ENCODE results near the gene SH3BP5. TPM values are rescaled to one million over a fixed set of nuclear protein-coding genes. Genes with fewer than 3 reads are reported as not detected.

The SH3BP5 gene
- total RNA-seq, 2 experiments from 2014 or later: 2.0 to 2.4 TPM

GRCh38 chr3:15269091-15269989 is 63.0 kb downstream of the SH3BP5 start:
- ChIA-PET POLR2A (interaction anchor here (0.6 to 2.6 kb wide), 11 partner anchors 11 to 289 kb away, joined by 3 to 8 read pairs (median 4); partner anchors contain the start of gene SH3BP5), CTCF (interaction anchor here (0.6 to 9.1 kb wide), 29 partner anchors 12 to 288 kb away, joined by 3 to 128 read pairs (median 8); partner anchors contain the start of genes CAPN7 and SH3BP5)
- intact Hi-C loops (cut with micrococcal nuclease): loop anchor here (2.0 to 5.0 kb wide), 4 partner anchors 43 to 135 kb away; partner anchors contain the start of gene SH3BP5
- no peaks in the 10 kb centered on the region for H3K36me3 Mint-ChIP-seq (ENCODE audit: low read depth)
- no peaks in the 10 kb centered on the region for H3K9me3 Mint-ChIP-seq
- H3K27me3 Mint-ChIP-seq: peaks cover 7% of the 10 kb centered on the region
- H3K27ac Mint-ChIP-seq: peak overlapping the region; percentile 47
- DNase-seq (peak; percentile 93), ATAC-seq (peak; percentile 88)
- peaks cover 50% of the 10 kb centered on the region for H3K4me1 Mint-ChIP-seq (ENCODE audit: low read depth)
- no peak for TF ChIP-seq CTCF (IDR thresholded peaks at IDR 0.05)
- no peak overlapping the region for H3K4me3 Mint-ChIP-seq

- Mint-ChIP-seq H3K27me3 (peaks cover 7% of the 10 kb centered on the region), H3K4me3 (no peak overlapping the region), H3K27ac (no peak overlapping the region), H3K9me3 (no peaks in the 10 kb centered on the region), H3K36me3 (ENCODE audit: low read depth) (no peaks in the 10 kb centered on the region), H3K4me1 (ENCODE audit: low read depth) (peaks cover 44% of the 10 kb centered on the region)
- peak; percentile 63 for ATAC-seq
- intact Hi-C loops (cut with micrococcal nuclease): loop anchor here (1.0 to 5.0 kb wide), 5 partner anchors 44 to 137 kb away; partner anchors contain the start of gene SH3BP5
- POLR2A ChIA-PET: interaction anchor here (1.0 to 2.6 kb wide), 10 partner anchors 24 to 290 kb away, joined by 3 to 8 read pairs (median 4); partner anchors contain the start of gene SH3BP5
- peak; percentile 83 for TF ChIP-seq CTCF (IDR thresholded peaks at IDR 0.05)
- peak; percentile 93 for DNase-seq
- CTCF ChIA-PET: interaction anchor here (0.6 to 9.1 kb wide), 61 partner anchors 10 to 295 kb away, joined by 3 to 128 read pairs (median 6); partner anchors contain the start of genes CAPN7, METTL6 and SH3BP5
These were observed 64.3 kb downstream of the SH3BP5 start for GRCh38 chr3:15268033-15268631.

- Mint-ChIP-seq H3K27me3 (peaks cover 6% of the 10 kb centered on the region), H3K4me3 (no peak overlapping the region), H3K36me3 (ENCODE audit: low read depth) (no peaks in the 10 kb centered on the region), H3K27ac (no peak overlapping the region), H3K4me1 (ENCODE audit: low read depth) (peaks cover 41% of the 10 kb centered on the region), H3K9me3 (no peaks in the 10 kb centered on the region)
- POLR2A ChIA-PET: interaction anchor here (1.1 to 1.6 kb wide), 6 partner anchors 25 to 280 kb away, joined by 3 to 4 read pairs (median 4); no protein-coding TSS in a partner anchor
- CTCF ChIA-PET: interaction anchor here (0.8 to 9.1 kb wide), 56 partner anchors 10 to 292 kb away, joined by 3 to 128 read pairs (median 8); partner anchors contain the start of genes CAPN7, METTL6 and SH3BP5
- DNase-seq (no peak), ATAC-seq (no peak)
- intact Hi-C loops (cut with micrococcal nuclease): loop anchor here (5.0 kb wide), 3 partner anchors 45 to 65 kb away; partner anchors contain the start of gene SH3BP5
- no peak for TF ChIP-seq CTCF (IDR thresholded peaks at IDR 0.05)
These were observed 64.9 kb downstream of the SH3BP5 start for GRCh38 chr3:15267502-15267901.

- CTCF ChIA-PET: interaction anchor here (0.9 to 9.1 kb wide), 27 partner anchors 9 to 289 kb away, joined by 3 to 128 read pairs (median 13); partner anchors contain the start of genes CAPN7 and SH3BP5
- Mint-ChIP-seq H3K27ac (no peak overlapping the region), H3K9me3 (no peaks in the 10 kb centered on the region), H3K4me1 (ENCODE audit: low read depth) (peaks cover 33% of the 10 kb centered on the region), H3K36me3 (ENCODE audit: low read depth) (no peaks in the 10 kb centered on the region), H3K27me3 (peaks cover 1% of the 10 kb centered on the region), H3K4me3 (no peak overlapping the region)
- no peak for ATAC-seq
- TF ChIP-seq CTCF (IDR thresholded peaks at IDR 0.05): no peak
- POLR2A ChIA-PET: interaction anchor here (1.1 to 1.6 kb wide), 2 partner anchors 85 to 281 kb away, joined by 3 to 4 read pairs; no protein-coding TSS in a partner anchor
- no peak for DNase-seq
- intact Hi-C loops (cut with micrococcal nuclease): loop anchor here (5.0 kb wide), 3 partner anchors 46 to 66 kb away; partner anchors contain the start of gene SH3BP5
These were observed 65.6 kb downstream of the SH3BP5 start for GRCh38 chr3:15266510-15267376.
